ENCODE measurements around the gene TBC1D22A.
A peak's percentile ranks its signal among the peaks of the same experiment; 100 is the strongest.
"Not testable (repeated sequence)": the region's sequence is repeated elsewhere in the genome, so short reads cannot be mapped to it uniquely, and the experiment has no call there.

TBC1D22A gene

DNA sequence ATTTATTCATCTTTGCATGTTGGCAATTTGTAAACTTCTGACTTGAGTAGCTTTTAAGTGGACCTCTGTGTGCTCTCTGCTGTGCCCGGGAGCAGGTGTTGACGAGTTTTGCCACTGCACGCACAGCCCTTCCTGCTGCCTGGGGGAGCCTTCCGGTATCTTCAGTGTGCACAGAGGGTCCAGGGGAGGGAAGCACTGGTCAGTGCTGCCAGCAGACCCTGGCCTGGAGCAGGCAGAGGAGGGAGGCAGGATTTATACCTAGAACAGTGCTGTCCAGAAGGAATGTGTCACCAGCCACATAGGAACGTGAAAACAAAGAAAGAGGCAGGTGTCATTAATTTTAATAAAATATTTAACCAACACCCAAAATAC is 403.6 kb downstream of the TBC1D22A start:
- no peak for DNase-seq

- no peak for DNase-seq
Measured at GRCh38 chr22:47166446-47167016, 404.1 kb downstream of the TBC1D22A start.

- peak; percentile 56 for DNase-seq
Measured at GRCh38 chr22:47167056-47167455, 404.6 kb downstream of the TBC1D22A start.

- DNase-seq: not testable (repeated sequence)
Measured at GRCh38 chr22:47167921-47168320, 405.5 kb downstream of the TBC1D22A start.

GRCh38 chr22:47168441-47168840 is 406.0 kb downstream of the TBC1D22A start:
- DNase-seq: no peak

- no peak for DNase-seq
Measured at GRCh38 chr22:47168900-47169800, 406.7 kb downstream of the TBC1D22A start.

- no peak for DNase-seq
Measured at GRCh38 chr22:47169801-47170140, 407.3 kb downstream of the TBC1D22A start.

GRCh38 chr22:47170511-47171440 is 408.3 kb downstream of the TBC1D22A start:
- DNase-seq: not testable (repeated sequence)

DNA sequence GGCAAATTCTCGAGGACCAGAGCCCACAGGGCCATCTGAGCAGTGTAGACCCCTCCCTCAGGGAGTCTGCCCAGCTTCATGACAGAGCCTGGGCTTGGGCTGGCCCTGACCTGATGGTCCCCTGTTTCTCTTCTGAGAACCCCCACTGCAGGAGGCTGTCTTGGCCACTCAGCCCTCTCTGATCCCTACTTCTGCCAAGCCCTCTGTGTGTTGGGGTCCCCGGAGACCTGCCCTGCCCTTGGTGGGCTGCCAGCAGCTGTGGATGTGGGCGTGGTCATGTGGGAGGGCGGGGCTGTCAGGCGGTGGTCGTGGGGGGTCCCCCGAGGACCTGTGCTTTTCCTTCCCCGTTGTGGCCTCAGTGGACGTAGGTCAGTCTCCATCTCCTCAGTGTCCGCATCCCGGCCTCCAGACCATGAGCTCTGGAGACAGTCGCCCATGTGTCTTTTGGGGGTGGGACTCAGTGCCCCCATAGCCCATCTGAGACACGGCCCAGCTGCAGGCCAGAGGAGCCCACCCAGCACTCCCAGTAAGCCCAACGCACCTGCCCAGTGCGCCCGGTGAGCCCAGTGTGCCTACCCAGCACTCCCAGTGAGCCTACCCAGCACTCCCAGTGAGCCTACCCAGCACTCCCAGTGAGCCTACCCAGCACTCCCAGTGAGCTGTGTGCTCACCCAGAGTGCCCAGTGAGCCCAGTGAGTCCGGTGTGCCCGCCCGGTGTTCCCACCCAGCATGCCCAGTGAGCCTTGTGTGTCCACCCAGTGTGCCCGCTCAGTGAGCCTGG is 409.2 kb downstream of the TBC1D22A start:
- DNase-seq: no peak

GRCh38 chr22:47172771-47173534 is 410.5 kb downstream of the TBC1D22A start:
- DNase-seq: no peak

DNA sequence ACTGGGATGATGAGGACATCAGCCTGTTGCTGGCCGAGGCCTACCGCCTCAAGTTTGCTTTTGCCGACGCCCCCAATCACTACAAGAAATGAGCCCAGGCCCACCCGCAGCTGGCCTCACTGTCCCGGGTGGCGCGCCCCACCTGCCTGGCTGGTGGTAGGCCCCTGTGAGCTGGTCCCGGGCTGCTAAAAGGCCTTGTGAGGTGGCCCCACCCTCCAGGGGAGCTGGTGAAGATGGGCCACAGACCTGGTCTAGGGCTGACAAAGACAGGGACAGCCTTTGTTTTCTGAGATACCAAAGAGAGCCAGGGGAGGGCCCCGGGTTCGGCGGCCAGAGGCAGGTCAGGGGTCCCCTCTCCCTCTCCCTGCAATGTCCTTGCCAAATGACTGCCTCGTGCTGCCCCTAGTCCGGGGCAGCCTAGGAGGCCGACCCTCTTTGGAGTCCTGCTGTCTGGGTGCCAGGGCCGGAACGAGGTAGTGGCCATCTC is 411.1 kb downstream of the TBC1D22A start:
- DNase-seq: no peak

DNA sequence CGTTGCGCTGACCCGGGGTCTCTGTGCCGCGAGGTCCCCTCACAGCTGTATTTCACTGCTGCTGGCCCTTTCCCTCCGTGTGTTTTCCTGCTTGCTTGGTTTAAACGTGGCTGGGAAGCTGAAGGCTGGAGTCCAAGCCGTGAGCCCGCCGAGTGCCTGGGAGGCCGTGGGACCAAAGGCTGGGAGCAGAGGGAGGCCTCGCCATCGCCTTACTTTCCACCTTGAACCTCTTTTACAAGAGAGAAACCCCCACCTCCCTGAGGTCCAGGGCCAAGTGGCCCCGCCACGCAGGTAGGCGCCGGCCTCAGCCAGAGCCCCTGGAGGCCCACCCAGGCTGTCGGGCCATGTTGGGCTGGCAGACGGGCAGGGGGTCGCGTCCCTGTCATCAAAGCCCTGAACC is 411.6 kb downstream of the TBC1D22A start:
- no peak for DNase-seq

DNA sequence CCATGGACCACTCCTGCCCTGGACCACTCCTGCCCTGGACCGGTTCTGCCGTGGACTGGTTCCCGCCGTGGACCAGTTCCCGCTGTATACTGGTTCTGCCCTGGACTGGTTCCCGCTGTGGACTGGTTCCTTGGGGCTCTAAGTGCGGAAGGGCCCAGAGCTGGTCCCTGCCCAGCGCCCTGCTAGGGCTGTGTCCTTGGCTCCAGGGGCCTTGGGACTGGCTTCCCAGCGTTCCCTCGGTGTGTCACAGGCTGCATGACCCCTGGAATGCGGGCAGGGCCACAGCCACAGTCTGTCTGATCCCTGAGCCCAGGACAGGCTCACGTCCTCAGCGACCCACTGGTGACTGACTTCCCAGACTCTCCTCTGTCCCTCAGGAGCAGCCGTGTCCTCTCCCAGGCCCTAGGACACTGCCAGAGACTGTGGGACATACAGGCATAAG is 412.2 kb downstream of the TBC1D22A start:
- DNase-seq: no peak

- no peak for DNase-seq
Measured at GRCh38 chr22:47175151-47176025, 412.9 kb downstream of the TBC1D22A start.

DNA sequence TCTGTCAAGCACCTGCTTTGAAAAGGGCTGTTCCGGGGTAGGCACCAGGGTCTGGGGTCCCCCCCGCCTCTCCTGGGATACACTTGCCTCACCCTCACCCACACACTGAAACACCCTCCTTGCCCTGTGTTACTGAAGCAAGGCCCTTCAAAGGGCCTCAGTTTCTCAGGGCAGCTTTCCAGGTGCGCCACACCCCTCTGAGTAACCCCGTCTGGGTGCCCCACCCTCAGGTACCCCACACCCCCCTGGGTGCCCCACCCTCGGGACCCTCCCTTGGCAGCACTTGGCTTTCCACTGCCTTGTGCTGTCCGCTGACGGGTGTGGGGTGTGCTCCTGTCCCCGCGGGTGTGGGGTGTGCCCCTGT is 413.6 kb downstream of the TBC1D22A start:
- DNase-seq: no peak

DNA sequence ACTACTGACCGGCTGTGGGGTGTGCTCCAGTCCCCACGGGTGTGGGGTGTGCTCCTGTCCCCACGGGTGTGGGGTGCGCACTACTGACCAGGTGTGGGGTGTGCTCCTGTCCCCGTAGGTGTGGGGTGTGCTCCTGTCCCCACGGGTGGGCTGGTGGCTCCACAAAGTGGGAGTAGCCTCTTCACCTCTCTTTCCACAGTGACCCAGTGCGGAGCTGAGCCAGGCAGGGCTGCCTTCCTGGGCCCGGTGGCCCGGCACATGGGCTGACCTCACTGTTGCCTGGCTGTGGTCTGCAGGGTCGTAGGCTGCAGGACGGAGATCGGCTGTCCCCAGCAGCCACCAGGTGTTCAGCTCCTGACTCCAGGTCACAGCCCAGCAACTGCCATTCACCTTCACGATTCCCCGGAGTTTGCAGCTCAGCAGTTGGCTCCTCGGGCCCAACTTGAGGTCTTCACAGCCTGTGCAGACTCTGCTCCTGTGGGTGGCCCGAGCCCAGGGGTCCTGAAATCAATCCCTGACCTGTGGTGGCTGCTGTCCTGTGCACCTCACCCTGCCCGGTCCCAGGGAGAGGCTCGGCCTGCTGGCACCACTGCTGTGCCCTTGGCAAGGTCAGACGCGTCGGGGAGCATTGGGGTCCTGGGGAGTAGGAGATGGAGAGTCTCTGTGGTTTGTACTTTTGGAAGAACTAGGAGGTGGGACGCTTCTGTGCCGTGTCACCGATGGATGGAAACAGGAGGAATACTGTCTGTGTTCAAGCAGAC is 414.3 kb downstream of the TBC1D22A start:
- DNase-seq: no peak

GRCh38 chr22:47177334-47177815 is 414.9 kb downstream of the TBC1D22A start:
- DNase-seq: no peak

- no peak for DNase-seq
Measured at GRCh38 chr22:47178339-47178738, 415.9 kb downstream of the TBC1D22A start.

- DNase-seq: no peak
Measured at GRCh38 chr22:47180796-47181195, 418.3 kb downstream of the TBC1D22A start.

Measured in NCI-H2029 (cell line).